H1 (cell line): Measurements from ENCODE around the gene PDZD8. TPM values are rescaled to one million over a fixed set of nuclear protein-coding genes. Genes with fewer than 3 reads are reported as not detected.

Experiments used
- CTCF ChIA-PET: fragments of 300-600 bp; sonication (Branson Sonifier 250); formaldehyde crosslinking; loops from one replicate; lab custom pipeline; 2021; ENCODE audit not compliant: partially characterized antibody; lab: Charles Lee
- POLR2A ChIA-PET: fragments of 300-600 bp; sonication (Branson Sonifier 250); formaldehyde crosslinking; loops from one replicate; lab custom pipeline; 2021; ENCODE audit warnings: inconsistent platforms; ENCODE audit not compliant: partially characterized antibody; lab: Charles Lee
- DNase-seq, 2 experiments: peaks; one replicate each; pipeline versions ENCODE4 v3.0.0 to v3.0.0-alpha.2; 2010 to 2022; ENCODE audit warnings: low spot score in 2 of 2, low read depth in 1 of 2, mixed read lengths in 1 of 2
- FAIRE-seq: peaks from 2 replicates; lab custom pipeline; 2011; peaks lifted over from hg19 to GRCh38; lab: Jason Lieb, UNC
- H2AFZ ChIP-seq: 2 replicates; pipeline ENCODE4 v1.8.1; 2012; ENCODE audit warnings: low read length, inconsistent platforms
- H2AK5ac ChIP-seq: 2 replicates; pipeline ENCODE4 v1.6.1; 2013; ENCODE audit warnings: low read depth, low read length
- H2BK120ac ChIP-seq: replicated peaks from 2 replicates; pipeline ENCODE3; 2013; ENCODE audit warnings: low read depth, low read length, inconsistent platforms
- H2BK12ac ChIP-seq: 2 replicates; pipeline ENCODE4 v1.6.1; 2013; ENCODE audit warnings: low read depth, low read length
- H2BK15ac ChIP-seq: 2 replicates; pipeline ENCODE4 v1.6.1; 2013; ENCODE audit warnings: low read length
- H2BK20ac ChIP-seq: 2 replicates; pipeline ENCODE4 v1.6.1; 2013; ENCODE audit warnings: low read length
- H2BK5ac ChIP-seq: 2 replicates; pipeline ENCODE4 v1.6.1; 2013; ENCODE audit warnings: low read depth, low read length
- H3K14ac ChIP-seq: 2 replicates; pipeline ENCODE4 v1.6.1; 2013; ENCODE audit warnings: inconsistent platforms; ENCODE audit not compliant: insufficient read length
- H3K18ac ChIP-seq: 2 replicates; pipeline ENCODE4 v1.6.1; 2013; ENCODE audit warnings: low read length; ENCODE audit errors: extremely low read depth
- H3K23ac ChIP-seq: 2 replicates; pipeline ENCODE4 v1.6.1; 2013; ENCODE audit warnings: inconsistent platforms; ENCODE audit not compliant: insufficient read length
- H3K23me2 ChIP-seq: 2 replicates; pipeline ENCODE4 v1.6.1; 2013; ENCODE audit warnings: low read depth, low read length
- H3K27ac ChIP-seq: 2 replicates; pipeline ENCODE4 v1.6.1; 2011; ENCODE audit warnings: low read depth, low read length, inconsistent platforms
- H3K27me3 ChIP-seq, 4 experiments: replicated peaks in 1 of 4; 1 replicate in 1 of 4; 2 replicates in 3 of 4; pipeline versions ENCODE4 v1.6.1 to v1.8.1; 2011 to 2013; ENCODE audit warnings: low read length in 3 of 4, mild to moderate bottlenecking in 3 of 4, inconsistent platforms in 2 of 4, mixed read lengths in 2 of 4, moderate library complexity in 1 of 4; ENCODE audit not compliant: control insufficient read depth in 3 of 4, insufficient read depth in 3 of 4; ENCODE audit errors: extremely low read depth in 1 of 4
- H3K36me3 ChIP-seq, 4 experiments: 2 replicates each; pipeline versions ENCODE4 v1.6.1 to v1.8.1; 2011 to 2013; ENCODE audit warnings: mild to moderate bottlenecking in 4 of 4, low read length in 3 of 4, moderate library complexity in 2 of 4, control low read depth in 1 of 4, inconsistent platforms in 1 of 4; ENCODE audit not compliant: insufficient read depth in 4 of 4, control insufficient read depth in 2 of 4
- H3K4ac ChIP-seq: replicated peaks from 2 replicates; pipeline ENCODE3; 2013; ENCODE audit warnings: low read length, low read depth, mixed read lengths, inconsistent platforms; ENCODE audit not compliant: insufficient read length
- H3K4me1 ChIP-seq, 4 experiments: replicated peaks in 1 of 4; 1 replicate in 1 of 4; 2 replicates in 3 of 4; pipeline versions ENCODE4 v1.6.1 to v1.8.1; 2011 to 2013; ENCODE audit warnings: low read length in 3 of 4, inconsistent platforms in 2 of 4, mixed read lengths in 1 of 4; ENCODE audit not compliant: insufficient read depth in 4 of 4, control insufficient read depth in 3 of 4
- H3K4me2 ChIP-seq, 2 experiments: 2 replicates each; pipeline versions ENCODE4 v1.6.1 to v1.8.1; 2011 to 2013; ENCODE audit warnings: low read depth in 2 of 2, low read length in 2 of 2, control low read depth in 1 of 2, inconsistent platforms in 1 of 2, mild to moderate bottlenecking in 1 of 2; ENCODE audit not compliant: insufficient read depth in 1 of 2
- H3K4me3 ChIP-seq, 4 experiments: fragments of 200-600, 300-600 bp in 1 of 4; sonication (generic), shearing (Covaris generic), sonication (Bioruptor Twin) in 1 of 4; 2 replicates each; pipeline versions ENCODE4 v1.5.1 to v1.8.1; 2011 to 2016; ENCODE audit warnings: low read length in 4 of 4, low read depth in 3 of 4, control low read depth in 2 of 4, inconsistent platforms in 2 of 4, mild to moderate bottlenecking in 2 of 4, mixed read lengths in 1 of 4, moderate library complexity in 1 of 4; ENCODE audit not compliant: insufficient read depth in 2 of 4; ENCODE audit errors: extremely low read depth in 1 of 4
- H3K56ac ChIP-seq: replicated peaks from 2 replicates; pipeline ENCODE3; 2013; ENCODE audit warnings: low read depth, mild to moderate bottlenecking, mixed read lengths, low read length, inconsistent platforms; ENCODE audit not compliant: insufficient read length
- H3K79me1 ChIP-seq: 2 replicates; pipeline ENCODE4 v1.6.1; 2013; ENCODE audit warnings: low read depth, low read length, control low read depth
- H3K79me2 ChIP-seq, 2 experiments: 2 replicates each; pipeline versions ENCODE4 v1.6.1 to v1.8.1; 2012 to 2013; ENCODE audit warnings: low read length in 2 of 2, mild to moderate bottlenecking in 2 of 2, inconsistent platforms in 1 of 2; ENCODE audit not compliant: insufficient read depth in 2 of 2, control insufficient read depth in 1 of 2
- H3K9ac ChIP-seq, 4 experiments: replicated peaks in 1 of 4; 1 replicate in 1 of 4; 2 replicates in 3 of 4; pipeline versions ENCODE4 v1.6.1 to v1.8.1; 2011 to 2013; ENCODE audit warnings: low read depth in 3 of 4, low read length in 3 of 4, control low read depth in 2 of 4, mild to moderate bottlenecking in 2 of 4, moderate library complexity in 2 of 4, inconsistent platforms in 1 of 4; ENCODE audit errors: extremely low read depth in 1 of 4
- H3K9me3 ChIP-seq, 2 experiments: 2 replicates each; pipeline versions ENCODE4 v1.6.1 to v1.8.1; 2012 to 2013; ENCODE audit warnings: mild to moderate bottlenecking in 2 of 2, moderate library complexity in 2 of 2, control low read depth in 1 of 2, inconsistent platforms in 1 of 2, low read depth in 1 of 2, low read length in 1 of 2, mixed read lengths in 1 of 2; ENCODE audit not compliant: insufficient read depth in 2 of 2
- H4K20me1 ChIP-seq, 2 experiments: replicated peaks in 1 of 2; 2 replicates each; pipeline versions ENCODE3 to v1.8.1; 2011 to 2013; ENCODE audit warnings: inconsistent platforms in 2 of 2, low read length in 2 of 2, mild to moderate bottlenecking in 1 of 2; ENCODE audit not compliant: insufficient read depth in 2 of 2, control insufficient read depth in 1 of 2
- H4K5ac ChIP-seq: 2 replicates; pipeline ENCODE4 v1.6.1; 2013; ENCODE audit warnings: low read length, low read depth, mixed read lengths, inconsistent platforms; ENCODE audit not compliant: insufficient read length
- H4K8ac ChIP-seq: 2 replicates; pipeline ENCODE4 v1.8.0; 2013; ENCODE audit warnings: mild to moderate bottlenecking, moderate library complexity, low read length, inconsistent platforms; ENCODE audit not compliant: insufficient read depth; ENCODE audit errors: extremely low read depth
- H4K91ac ChIP-seq: replicated peaks from 2 replicates; pipeline ENCODE3; 2013; ENCODE audit warnings: low read length, mixed read lengths, inconsistent platforms; ENCODE audit not compliant: insufficient read length
- BCL11A ChIP-seq, 2 experiments: IDR thresholded peaks; one replicate each; pipeline ENCODE4 v1.6.1; 2011; ENCODE audit warnings: low read depth in 2 of 2, low read length in 2 of 2, mild to moderate bottlenecking in 2 of 2
- CEBPB ChIP-seq: IDR thresholded peaks from 2 replicates; pipeline ENCODE4 v1.6.1; 2012; ENCODE audit warnings: low read depth, low read length
- EP300 ChIP-seq, 2 experiments: IDR thresholded peaks; 1 replicate in 1 of 2; 2 replicates in 1 of 2; pipeline ENCODE4 v1.6.1; 2011 to 2012; ENCODE audit warnings: low read depth in 2 of 2, low read length in 2 of 2, mild to moderate bottlenecking in 2 of 2, borderline replicate concordance in 1 of 2, inconsistent platforms in 1 of 2, moderate library complexity in 1 of 2
- RNF2 ChIP-seq: fragments of 200-900, 300-1000 bp; sonication (generic); IDR thresholded peaks from 2 replicates; pipeline ENCODE4 v1.7.1; 2016; ENCODE audit warnings: borderline replicate concordance, low read depth, mild to moderate bottlenecking, antibody characterized with exemption, low read length; ENCODE audit not compliant: poor library complexity, severe bottlenecking; ENCODE audit errors: missing control alignments
- SAP30 ChIP-seq: fragments of 300-600 bp; sonication (generic); IDR thresholded peaks from 2 replicates; pipeline ENCODE4 v1.7.1; 2012; ENCODE audit warnings: low read length, moderate library complexity, mild to moderate bottlenecking, inconsistent platforms; ENCODE audit not compliant: insufficient read depth, insufficient replicate concordance
- SP2 ChIP-seq: IDR thresholded peaks from 2 replicates; pipeline ENCODE4 v1.6.1; 2012; ENCODE audit warnings: mild to moderate bottlenecking, low read length, inconsistent platforms
- SUZ12 ChIP-seq: fragments of 200-600 bp; sonication (generic); IDR thresholded peaks from 2 replicates; pipeline ENCODE4 v1.6.1; 2012; ENCODE audit warnings: mild to moderate bottlenecking, inconsistent platforms, low read length, moderate library complexity, mixed read lengths
- WGBS, 2 experiments: shearing (Covaris generic) in 1 of 2; methylation state at CpG; one replicate each; pipeline versions ENCODE4 v1.1.6 to v1.1.7; 2013 to 2015; ENCODE audit warnings: low lambda C conversion rate in 2 of 2, mixed read lengths in 2 of 2, inconsistent platforms in 1 of 2, low coverage in 1 of 2, missing lambda C conversion rate in 1 of 2; ENCODE audit not compliant: insufficient replicate concordance in 2 of 2, insufficient coverage in 1 of 2, insufficient read length in 1 of 2; ENCODE audit errors: extremely low coverage in 1 of 2, missing lambda C conversion rate in 1 of 2; 5-methylcytosine and 5-hydroxymethylcytosine counted together
- polyA plus RNA-seq, 7 experiments: library from polyadenylated mRNA; depleted of rRNA in 3 of 7; stranded (reverse) in 5 of 7; unstranded in 2 of 7; fragments of >200 nt in 5 of 7; fragments of 200-250 nt in 2 of 7; gene quantifications; 1 replicate in 5 of 7; 2 replicates in 1 of 7; 4 replicates in 1 of 7; pipeline versions ENCODE4 v1.2.1 to v1.2.3, GENCODE V29; 2011 to 2013; ENCODE audit warnings: missing spikeins in 2 of 7, mixed read lengths in 2 of 7
- total RNA-seq: library from RNA; stranded (reverse); fragmentation: NEBNext Ultra II Directional; extraction: Animal tissue kit (Norgen Biotek cat#: 25700); gene quantifications from 2 replicates; pipeline ENCODE4 v1.2.1, GENCODE V29; 2021

The PDZD8 gene
- total and polyA plus RNA-seq, 2 of the 8 experiments (the other 6 are each of a cell fraction or from before 2014, with no cell fraction given): 10.9 to 50.1 TPM

- Histone ChIP-seq H3K27me3 (no peaks in the 10 kb centered on the region), H2BK5ac (no peak overlapping the region), H2BK12ac (no peak overlapping the region), H2BK20ac (no peak overlapping the region), H3K79me1 (no peaks in the 10 kb centered on the region; the same call in 1 of the 2 replicates), H2BK15ac (no peak overlapping the region), H3K56ac (no peak overlapping the region), H3K79me2 (peaks cover 0 to 72% of the 10 kb centered on the region in 2 experiments; a peak in 3 of 4 replicates), H2AFZ (no peak overlapping the region), H3K9me3 (no peaks in the 10 kb centered on the region), H4K91ac (no peak overlapping the region), H4K8ac (no peak overlapping the region), H3K36me3 (no peaks in the 10 kb centered on the region), H3K18ac (no peak overlapping the region), H3K14ac (no peak overlapping the region), H3K4ac (no peak overlapping the region), H3K27ac (no peak overlapping the region), H3K4me2 (no peak overlapping the region), H2BK120ac (no peak overlapping the region), H3K4me3 (no peak overlapping the region), H2AK5ac (no peak overlapping the region), H4K20me1 (no peaks in the 10 kb centered on the region), H3K4me1 (peaks cover 7 to 27% (median 19%) of the 10 kb centered on the region in 4 experiments), H3K9ac (no peak overlapping the region), H3K23me2 (no peaks in the 10 kb centered on the region), H4K5ac (no peak overlapping the region), H3K23ac (no peak overlapping the region)
- ChIA-PET CTCF (no interaction called here), POLR2A (no interaction called here)
- TF ChIP-seq SUZ12 (no peak), SAP30 (no peak), EP300 (IDR thresholded peaks at IDR 0.05; ENCODE audit: borderline replicate concordance in 1 of 2, low read depth in 2 of 2, low read length in 2 of 2) (peak in 1 of 2 experiments; percentile 38; a peak in 1 of 3 replicates), CEBPB (no peak), RNF2 (no peak), SP2 (no peak), BCL11A (IDR thresholded peaks at IDR 0.05; ENCODE audit: low read depth in 2 of 2, low read length in 2 of 2) (no peak)
- no peak for FAIRE-seq
- DNase-seq: no peak
- WGBS, 2 experiments: 83% methylated on average over 4 of the region's 4 CpGs; no CpG with 5 or more reads in 1 of the 2 experiments
Measured at GRCh38 chr10:117341061-117341460, 34.2 kb downstream of the PDZD8 start.
